ENCODE results near the gene ADGRG3.
A peak's percentile ranks its signal among the peaks of the same experiment; 100 is the strongest.

Gene ADGRG3

GRCh38 chr16:57672416-57672815 lies 4.3 kb downstream of the ADGRG3 start:
- no peak overlapping the region for H3K27ac ChIP-seq
- TF ChIP-seq CTCF (IDR thresholded peaks at IDR 0.05) (no peak), ZFX (IDR thresholded peaks at IDR 0.05; ENCODE audit: borderline replicate concordance) (no peak)

GRCh38 chr16:57672824-57673223 lies 4.7 kb downstream of the ADGRG3 start:
- TF ChIP-seq CTCF (IDR thresholded peaks at IDR 0.05) (no peak), ZFX (IDR thresholded peaks at IDR 0.05; ENCODE audit: borderline replicate concordance) (no peak)
- H3K27ac ChIP-seq = no peak overlapping the region

GRCh38 chr16:57675741-57676551 lies 7.8 kb downstream of the ADGRG3 start:
- H3K27ac ChIP-seq = peak overlapping the region; percentile 57
- TF ChIP-seq ZFX (IDR thresholded peaks at IDR 0.05; ENCODE audit: borderline replicate concordance) = no peak
- TF ChIP-seq CTCF (IDR thresholded peaks at IDR 0.05) = no peak

GRCh38 chr16:57676553-57677085 lies 8.5 kb downstream of the ADGRG3 start:
- TF ChIP-seq ZFX (IDR thresholded peaks at IDR 0.05; ENCODE audit: borderline replicate concordance) (no peak), CTCF (IDR thresholded peaks at IDR 0.05) (no peak)
- H3K27ac ChIP-seq = peak overlapping the region; percentile 57

- H3K27ac ChIP-seq = peak overlapping the region; percentile 57
- TF ChIP-seq ZFX (IDR thresholded peaks at IDR 0.05; ENCODE audit: borderline replicate concordance) (no peak), CTCF (IDR thresholded peaks at IDR 0.05) (no peak)
Measured at GRCh38 chr16:57677622-57678369, 9.7 kb downstream of the ADGRG3 start.

- H3K27ac ChIP-seq = no peak overlapping the region
- TF ChIP-seq ZFX (IDR thresholded peaks at IDR 0.05; ENCODE audit: borderline replicate concordance) (no peak), CTCF (IDR thresholded peaks at IDR 0.05) (no peak)
Measured at GRCh38 chr16:57679016-57679415, 10.9 kb downstream of the ADGRG3 start.
